ENCODE data around the gene GULP1.

DNA sequence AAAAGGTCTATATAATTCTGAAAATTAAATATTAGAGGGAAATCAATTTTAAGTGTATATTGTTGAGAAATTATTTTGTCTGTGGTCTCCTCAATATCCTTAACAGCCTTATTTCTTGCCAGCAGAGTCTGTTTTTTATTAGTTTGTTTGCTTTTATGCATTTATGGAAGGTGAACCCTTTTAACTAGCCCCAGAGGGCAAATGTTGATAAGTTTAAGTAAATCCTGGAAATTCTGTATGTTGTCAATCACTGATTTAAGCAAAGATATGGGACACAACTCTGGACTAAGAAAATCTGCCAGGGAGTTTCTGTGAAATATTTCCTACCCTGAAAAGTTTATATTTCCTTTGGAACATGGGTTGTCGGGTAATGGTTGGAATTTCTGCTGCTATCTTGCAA, 343.0 kb downstream of the GULP1 start:
- TF ChIP-seq, protein P1, sequence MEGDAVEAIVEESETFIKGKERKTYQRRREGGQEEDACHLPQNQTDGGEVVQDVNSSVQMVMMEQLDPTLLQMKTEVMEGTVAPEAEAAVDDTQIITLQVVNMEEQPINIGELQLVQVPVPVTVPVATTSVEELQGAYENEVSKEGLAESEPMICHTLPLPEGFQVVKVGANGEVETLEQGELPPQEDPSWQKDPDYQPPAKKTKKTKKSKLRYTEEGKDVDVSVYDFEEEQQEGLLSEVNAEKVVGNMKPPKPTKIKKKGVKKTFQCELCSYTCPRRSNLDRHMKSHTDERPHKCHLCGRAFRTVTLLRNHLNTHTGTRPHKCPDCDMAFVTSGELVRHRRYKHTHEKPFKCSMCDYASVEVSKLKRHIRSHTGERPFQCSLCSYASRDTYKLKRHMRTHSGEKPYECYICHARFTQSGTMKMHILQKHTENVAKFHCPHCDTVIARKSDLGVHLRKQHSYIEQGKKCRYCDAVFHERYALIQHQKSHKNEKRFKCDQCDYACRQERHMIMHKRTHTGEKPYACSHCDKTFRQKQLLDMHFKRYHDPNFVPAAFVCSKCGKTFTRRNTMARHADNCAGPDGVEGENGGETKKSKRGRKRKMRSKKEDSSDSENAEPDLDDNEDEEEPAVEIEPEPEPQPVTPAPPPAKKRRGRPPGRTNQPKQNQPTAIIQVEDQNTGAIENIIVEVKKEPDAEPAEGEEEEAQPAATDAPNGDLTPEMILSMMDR (conservative IDR thresholded peaks at IDR 0.05 in 1 of 2, IDR thresholded peaks at IDR 0.05 in 1 of 2; ENCODE audit: extremely low read depth in 1 of 2, insufficient read depth in 1 of 2, low read depth in 1 of 2, low read length in 2 of 2): no peak
- no peak for TF ChIP-seq EZH2 (IDR thresholded peaks at IDR 0.05; ENCODE audit: borderline replicate concordance, low read length)

Measured in mammary epithelial cell (primary cell).